Mucosa of descending colon (tissue), 3 donors: ENCODE results near the gene ZNF22. TPM values are rescaled to one million over a fixed set of nuclear protein-coding genes. Genes with fewer than 3 reads are reported as not detected.
"Not testable (repeated sequence)": the region's sequence is repeated elsewhere in the genome, so short reads cannot be mapped to it uniquely, and the experiment has no call there.

ENCODE experiments used
- ATAC-seq: fragments of 200-7000 bp; cut with Tn5 transposase; one replicate; pipeline ENCODE4 v1.9.1; 2020; ENCODE audit warnings: mild to moderate bottlenecking, moderate library complexity
- DNase-seq, 3 donors: peaks; one replicate each; pipeline ENCODE4 v3.0.0-alpha.2; 2020
- H3K36me3 ChIP-seq: fragments of 200-600 bp; one replicate; pipeline ENCODE4 v1.8.0; 2021; ENCODE audit warnings: low read depth, mild to moderate bottlenecking
- H3K4me1 ChIP-seq: fragments of 200-600 bp; one replicate; pipeline ENCODE4 v1.8.0; 2021; ENCODE audit warnings: low read depth, mild to moderate bottlenecking
- H3K4me3 ChIP-seq: fragments of 200-600 bp; one replicate; pipeline ENCODE4 v1.8.0; 2021; ENCODE audit warnings: mild to moderate bottlenecking
- H3K9me3 ChIP-seq: fragments of 200-600 bp; one replicate; pipeline ENCODE4 v1.8.0; 2021; ENCODE audit warnings: mild to moderate bottlenecking
- intact Hi-C, 2 donors: fragments of 100-400 bp; cut with DNase I in 1 of 2; cut with micrococcal nuclease in 1 of 2; formaldehyde crosslinking; loops; one replicate each; pipeline versions ENCODE4 v1.11.0 to v1.11.1; 2022; cut with DNase I, micrococcal nuclease
- total RNA-seq, 3 donors: library from RNA; stranded (reverse); fragmentation: NEBNext Ultra II Directional in 2 of 3; extraction: Animal tissue kit (Norgen Biotek cat#: 25700) in 2 of 3; gene quantifications; one replicate each; pipeline versions ENCODE4 v1.2.1 to v1.2.4, GENCODE V29; 2021 to 2023
- TF ChIP-seq, protein P1 (sequence below): fragments of 200-600 bp; IDR thresholded peaks from one replicate; pipeline ENCODE4 v1.8.0; 2022; ENCODE audit warnings: antibody characterized with exemption, mild to moderate bottlenecking
- donor health status: DM: no; HTN: no; CAD: no; lungs with moderate emphysema.
- donor health status: DM: no; HTN: no; CAD: no.
- donor health status: DM: no; HTN: yes; CAD: no.

The ZNF22 gene
- total RNA-seq, 3 donors from 2014 or later: 14.6 to 17.7 (median 15.5) TPM

DNA sequence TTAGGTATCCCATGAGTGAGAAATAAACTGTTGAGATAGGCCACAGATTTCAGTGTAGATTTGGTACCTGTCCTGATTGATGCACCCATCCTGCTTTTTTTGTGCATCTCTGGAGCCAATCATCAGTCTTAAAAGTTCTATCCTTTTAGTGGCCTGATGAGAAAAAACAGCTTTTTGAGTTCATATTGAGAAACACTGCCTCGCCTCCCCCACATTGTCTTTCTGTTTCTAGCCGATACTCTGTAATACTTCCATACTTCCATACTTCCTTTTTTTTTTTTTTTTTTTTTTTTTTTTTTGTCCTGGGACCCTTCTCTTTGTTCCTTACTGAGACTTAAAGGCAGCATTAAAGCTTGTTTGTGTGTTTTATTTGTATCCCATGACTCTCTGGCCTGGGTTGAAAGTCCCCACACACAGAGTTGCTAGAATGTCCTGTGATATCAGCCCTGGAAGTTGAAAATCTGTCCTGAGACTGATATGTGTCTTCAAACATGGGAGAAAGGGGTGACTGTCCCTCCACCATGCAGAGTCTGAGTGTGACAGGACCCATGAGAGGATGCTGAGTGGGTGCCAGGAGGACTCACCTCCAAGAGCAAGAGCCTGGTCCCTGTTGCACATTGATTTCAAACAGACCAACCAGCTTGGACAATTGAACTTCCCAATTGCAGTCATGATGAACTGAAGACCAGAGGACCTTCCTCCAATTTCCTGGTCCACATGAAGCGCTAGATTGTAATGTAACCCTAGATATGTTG lies 5.7 kb downstream of the ZNF22 start:
- no peak for DNase-seq
- intact Hi-C loops: no loop called here
- TF ChIP-seq, protein P1, sequence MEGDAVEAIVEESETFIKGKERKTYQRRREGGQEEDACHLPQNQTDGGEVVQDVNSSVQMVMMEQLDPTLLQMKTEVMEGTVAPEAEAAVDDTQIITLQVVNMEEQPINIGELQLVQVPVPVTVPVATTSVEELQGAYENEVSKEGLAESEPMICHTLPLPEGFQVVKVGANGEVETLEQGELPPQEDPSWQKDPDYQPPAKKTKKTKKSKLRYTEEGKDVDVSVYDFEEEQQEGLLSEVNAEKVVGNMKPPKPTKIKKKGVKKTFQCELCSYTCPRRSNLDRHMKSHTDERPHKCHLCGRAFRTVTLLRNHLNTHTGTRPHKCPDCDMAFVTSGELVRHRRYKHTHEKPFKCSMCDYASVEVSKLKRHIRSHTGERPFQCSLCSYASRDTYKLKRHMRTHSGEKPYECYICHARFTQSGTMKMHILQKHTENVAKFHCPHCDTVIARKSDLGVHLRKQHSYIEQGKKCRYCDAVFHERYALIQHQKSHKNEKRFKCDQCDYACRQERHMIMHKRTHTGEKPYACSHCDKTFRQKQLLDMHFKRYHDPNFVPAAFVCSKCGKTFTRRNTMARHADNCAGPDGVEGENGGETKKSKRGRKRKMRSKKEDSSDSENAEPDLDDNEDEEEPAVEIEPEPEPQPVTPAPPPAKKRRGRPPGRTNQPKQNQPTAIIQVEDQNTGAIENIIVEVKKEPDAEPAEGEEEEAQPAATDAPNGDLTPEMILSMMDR: no peak
- Histone ChIP-seq H3K9me3 (no peaks in the 10 kb centered on the region), H3K36me3 (no peaks in the 10 kb centered on the region), H3K4me3 (no peak overlapping the region), H3K4me1 (peaks cover 17% of the 10 kb centered on the region)
- no peak for ATAC-seq

DNA sequence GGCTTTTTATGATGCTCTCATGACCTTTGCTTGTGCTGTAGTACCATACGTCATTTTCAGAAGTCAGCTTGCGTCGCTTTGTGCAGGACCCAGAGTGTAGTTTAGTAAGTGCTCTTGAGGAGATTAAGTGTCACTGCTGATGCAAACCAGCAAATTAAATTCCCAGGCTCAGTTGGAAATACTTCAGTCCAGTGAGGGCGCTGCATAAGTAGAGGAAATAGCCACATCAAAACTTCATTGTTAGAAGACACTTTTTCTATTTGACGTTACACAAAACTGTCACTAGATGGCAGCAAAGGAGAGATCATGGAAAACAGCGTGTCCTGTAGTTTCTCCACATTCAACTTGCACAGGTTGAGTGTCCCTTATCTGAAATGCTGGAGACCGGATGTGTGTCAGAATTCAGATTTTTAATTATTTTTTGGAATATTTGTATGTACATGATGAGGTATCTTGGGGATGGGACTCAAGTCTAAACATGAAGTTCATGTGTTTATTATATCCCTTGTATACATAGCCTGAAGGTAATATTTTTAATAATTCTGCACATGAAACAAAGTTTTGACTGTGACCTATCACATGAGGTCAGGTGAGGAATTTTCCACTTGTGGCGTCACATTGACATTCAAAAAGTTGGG lies 7.9 kb downstream of the ZNF22 start:
- no peaks in the 10 kb centered on the region for H3K9me3 ChIP-seq
- peak; percentile 97 for ATAC-seq
- intact Hi-C loops: no loop called here
- H3K4me1 ChIP-seq: peaks cover 6% of the 10 kb centered on the region
- no peaks in the 10 kb centered on the region for H3K36me3 ChIP-seq
- no peak overlapping the region for H3K4me3 ChIP-seq
- TF ChIP-seq, protein P1: peak; percentile 23
- DNase-seq: peak in 1 of 3 donors; percentile 62

DNA sequence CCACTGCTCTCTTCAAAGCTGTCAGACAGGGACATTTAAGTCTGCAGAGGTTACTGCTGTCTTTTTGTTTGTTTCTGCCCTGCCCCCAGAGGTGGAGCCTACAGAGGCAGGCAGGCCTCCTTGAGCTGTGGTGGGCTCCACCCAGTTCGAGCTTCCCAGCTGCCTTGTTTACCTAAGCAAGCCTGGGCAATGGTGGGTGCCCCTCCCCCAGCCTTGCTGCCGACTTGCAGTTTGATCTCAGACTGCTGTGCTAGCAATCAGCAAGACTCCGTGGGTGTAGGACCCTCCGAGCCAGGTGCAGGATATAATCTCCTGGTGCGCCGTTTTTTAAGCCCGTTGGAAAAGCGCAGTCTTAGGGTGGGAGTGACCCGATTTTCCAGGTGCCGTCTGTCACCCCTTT lies 13.8 kb downstream of the ZNF22 start:
- H3K4me1 ChIP-seq, DNase-seq, H3K4me3 ChIP-seq, intact Hi-C loops, H3K36me3 ChIP-seq, H3K9me3 ChIP-seq, ATAC-seq: not testable (repeated sequence)

DNA sequence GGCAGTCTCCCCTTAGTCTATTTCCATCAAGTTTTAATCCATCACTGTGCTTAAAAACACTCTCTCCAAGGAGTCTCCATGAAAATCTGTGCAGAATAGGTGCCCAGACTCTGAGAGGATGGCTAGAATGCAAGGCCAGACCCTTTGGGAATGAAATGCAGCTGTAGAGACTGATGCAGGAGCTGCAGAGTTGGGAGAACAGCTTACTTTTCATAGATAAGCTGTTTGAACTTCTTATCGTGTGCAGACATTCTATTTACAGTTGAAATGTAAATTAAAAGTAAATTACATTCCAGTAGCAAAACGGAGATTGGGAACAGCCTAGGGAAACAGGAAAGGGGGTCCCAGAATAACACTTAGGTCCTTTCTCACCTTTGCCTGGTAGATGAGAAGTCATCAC lies 14.9 kb downstream of the ZNF22 start:
- no peaks in the 10 kb centered on the region for H3K4me1 ChIP-seq
- TF ChIP-seq, protein P1: no peak
- DNase-seq (no peak), ATAC-seq (no peak)
- no peaks in the 10 kb centered on the region for H3K36me3 ChIP-seq
- H3K4me3 ChIP-seq: no peak overlapping the region
- H3K9me3 ChIP-seq: no peaks in the 10 kb centered on the region
- intact Hi-C loops: no loop called here

DNA sequence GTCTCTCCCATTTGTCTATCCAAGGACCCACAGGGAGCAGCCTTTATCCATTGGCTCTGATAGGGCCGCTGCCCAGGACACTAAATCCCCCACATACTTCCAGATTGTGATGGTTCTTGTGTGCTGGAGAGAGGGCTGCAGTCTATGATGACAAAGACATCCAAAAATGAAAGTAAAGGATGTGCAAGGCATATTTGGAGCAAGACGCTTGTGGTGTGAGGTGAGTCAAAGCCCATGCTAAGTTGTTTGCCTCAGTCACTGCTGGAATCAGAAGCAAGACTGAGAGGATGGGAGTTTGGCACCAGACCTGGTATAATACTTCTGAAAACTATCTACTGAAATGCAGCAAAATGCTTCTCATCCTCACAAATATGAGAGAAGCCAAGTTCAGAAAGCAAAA lies 22.7 kb downstream of the ZNF22 start:
- ATAC-seq (no peak), DNase-seq (no peak)
- TF ChIP-seq, protein P1: no peak
- peaks cover 3% of the 10 kb centered on the region for H3K9me3 ChIP-seq
- no peaks in the 10 kb centered on the region for H3K36me3 ChIP-seq
- no peaks in the 10 kb centered on the region for H3K4me1 ChIP-seq
- intact Hi-C loops: no loop called here
- no peak overlapping the region for H3K4me3 ChIP-seq

DNA sequence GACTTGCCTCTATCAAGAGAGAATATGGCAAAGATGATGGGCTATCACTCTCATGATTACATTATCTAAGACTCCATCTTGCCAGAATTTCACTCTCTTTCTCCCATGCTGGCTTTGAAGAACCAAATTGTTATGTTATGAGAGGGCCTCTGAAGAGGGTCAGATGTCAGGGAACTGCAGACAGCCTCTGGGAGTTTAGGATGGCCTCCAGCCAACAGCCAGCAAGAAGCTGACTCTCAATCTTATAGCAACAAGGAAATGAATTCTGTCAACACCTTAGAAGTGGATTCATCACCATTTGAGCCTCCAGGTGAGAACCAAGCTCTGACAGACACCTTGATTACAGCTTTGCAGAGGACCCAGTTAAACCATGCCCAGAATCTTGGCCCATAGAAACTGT lies 33.6 kb downstream of the ZNF22 start:
- TF ChIP-seq, protein P1: no peak
- H3K4me3 ChIP-seq: no peak overlapping the region
- H3K9me3 ChIP-seq: peaks cover 8% of the 10 kb centered on the region
- intact Hi-C loops: no loop called here
- DNase-seq (no peak), ATAC-seq (no peak)
- H3K36me3 ChIP-seq: no peaks in the 10 kb centered on the region
- no peaks in the 10 kb centered on the region for H3K4me1 ChIP-seq
